Calu3 (cell line): ENCODE data around the gene ZNF280D. TPM values are rescaled to one million over a fixed set of nuclear protein-coding genes. Genes with fewer than 3 reads are reported as not detected.

ENCODE experiments used
- BruUV-seq: library from RNA; stranded (reverse); fragments of 400-500 nt; replicated peaks from 2 replicates; lab custom pipeline; 2021; lab: Mats Ljungman, UMichigan
- CTCF ChIA-PET: fragments of 300-600 bp; sonication (Branson Sonifier 250); formaldehyde crosslinking; loops from one replicate; lab custom pipeline; 2022; ENCODE audit warnings: antibody characterized with exemption; lab: Charles Lee
- DNase-seq: peaks from one replicate; pipeline ENCODE4 v3.0.0; 2022
- H3K27ac Mint-ChIP-seq: one replicate; pipeline ENCODE4 v1.8.0; 2022; ENCODE audit warnings: mixed read lengths; ENCODE audit not compliant: unreplicated experiment
- H3K27me3 Mint-ChIP-seq: one replicate; pipeline ENCODE4 v1.8.0; 2022; ENCODE audit warnings: mixed read lengths; ENCODE audit not compliant: unreplicated experiment
- H3K36me3 Mint-ChIP-seq: one replicate; pipeline ENCODE4 v1.8.0; 2022; ENCODE audit warnings: mild to moderate bottlenecking, moderate library complexity, mixed read lengths; ENCODE audit not compliant: insufficient read depth, unreplicated experiment
- H3K4me1 Mint-ChIP-seq: one replicate; pipeline ENCODE4 v1.8.0; 2022; ENCODE audit warnings: mild to moderate bottlenecking, low read depth, mixed read lengths; ENCODE audit not compliant: unreplicated experiment
- H3K4me3 Mint-ChIP-seq: one replicate; pipeline ENCODE4 v1.8.0; 2022; ENCODE audit warnings: mild to moderate bottlenecking, low read depth, moderate library complexity, mixed read lengths; ENCODE audit not compliant: unreplicated experiment
- H3K9me3 Mint-ChIP-seq: one replicate; pipeline ENCODE4 v1.8.0; 2022; ENCODE audit warnings: low read depth, mixed read lengths; ENCODE audit not compliant: unreplicated experiment
- intact Hi-C: fragments of 100-400 bp; cut with micrococcal nuclease; formaldehyde crosslinking; loops from one replicate; pipeline ENCODE4 v1.10.0; 2022; ENCODE audit not compliant: unreplicated experiment
- total RNA-seq: library from RNA; stranded (reverse); gene quantifications from 2 replicates; pipeline ENCODE4 v1.2.3, GENCODE V29; 2022
- TF ChIP-seq, protein P1 (sequence below): fragments of 200-600 bp; IDR thresholded peaks from one replicate; pipeline ENCODE4 v1.8.0; 2022; ENCODE audit warnings: antibody characterized with exemption; ENCODE audit not compliant: unreplicated experiment

Gene ZNF280D
- total RNA-seq, 1 experiment from 2014 or later: 36.0 TPM

DNA sequence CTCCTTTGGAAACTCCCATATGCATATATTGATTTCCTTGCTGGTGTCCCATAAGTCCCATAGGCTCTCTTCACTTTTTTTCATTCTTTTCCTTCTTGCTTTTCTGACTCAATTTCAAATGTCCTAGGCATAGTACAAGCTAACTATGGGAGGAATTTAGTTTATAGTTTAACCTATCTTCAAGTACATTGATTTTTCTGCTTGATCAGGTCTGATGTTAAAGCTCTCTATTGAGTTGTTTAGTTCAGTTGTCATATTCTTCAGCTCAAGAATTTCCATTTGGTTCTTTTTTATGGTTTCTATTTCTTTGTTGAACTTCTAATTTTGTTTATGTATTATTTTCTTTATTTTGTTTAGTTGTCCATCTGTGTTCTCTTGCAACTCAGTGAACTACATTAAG lies 147.1 kb downstream of the ZNF280D start:
- H3K27ac Mint-ChIP-seq: peak overlapping the region; percentile 5
- TF ChIP-seq, protein P1, sequence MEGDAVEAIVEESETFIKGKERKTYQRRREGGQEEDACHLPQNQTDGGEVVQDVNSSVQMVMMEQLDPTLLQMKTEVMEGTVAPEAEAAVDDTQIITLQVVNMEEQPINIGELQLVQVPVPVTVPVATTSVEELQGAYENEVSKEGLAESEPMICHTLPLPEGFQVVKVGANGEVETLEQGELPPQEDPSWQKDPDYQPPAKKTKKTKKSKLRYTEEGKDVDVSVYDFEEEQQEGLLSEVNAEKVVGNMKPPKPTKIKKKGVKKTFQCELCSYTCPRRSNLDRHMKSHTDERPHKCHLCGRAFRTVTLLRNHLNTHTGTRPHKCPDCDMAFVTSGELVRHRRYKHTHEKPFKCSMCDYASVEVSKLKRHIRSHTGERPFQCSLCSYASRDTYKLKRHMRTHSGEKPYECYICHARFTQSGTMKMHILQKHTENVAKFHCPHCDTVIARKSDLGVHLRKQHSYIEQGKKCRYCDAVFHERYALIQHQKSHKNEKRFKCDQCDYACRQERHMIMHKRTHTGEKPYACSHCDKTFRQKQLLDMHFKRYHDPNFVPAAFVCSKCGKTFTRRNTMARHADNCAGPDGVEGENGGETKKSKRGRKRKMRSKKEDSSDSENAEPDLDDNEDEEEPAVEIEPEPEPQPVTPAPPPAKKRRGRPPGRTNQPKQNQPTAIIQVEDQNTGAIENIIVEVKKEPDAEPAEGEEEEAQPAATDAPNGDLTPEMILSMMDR: no peak
- peaks cover 7% of the 10 kb centered on the region for H3K9me3 Mint-ChIP-seq
- no peaks in the 10 kb centered on the region for H3K27me3 Mint-ChIP-seq
- no peak overlapping the region for H3K4me3 Mint-ChIP-seq
- intact Hi-C loops: no loop called here
- CTCF ChIA-PET: no interaction called here
- H3K4me1 Mint-ChIP-seq: peaks cover 14% of the 10 kb centered on the region
- BruUV-seq: no TSS peak
- H3K36me3 Mint-ChIP-seq: no peaks in the 10 kb centered on the region
- DNase-seq: no peak

GRCh38 chr15:56582785-56583184 lies 150.5 kb downstream of the ZNF280D start:
- no peaks in the 10 kb centered on the region for H3K36me3 Mint-ChIP-seq
- CTCF ChIA-PET: no interaction called here
- intact Hi-C loops: no loop called here
- no peak overlapping the region for H3K27ac Mint-ChIP-seq
- TF ChIP-seq, protein P1: no peak
- H3K9me3 Mint-ChIP-seq: peaks cover 5% of the 10 kb centered on the region
- peaks cover 7% of the 10 kb centered on the region for H3K4me1 Mint-ChIP-seq
- no peak for DNase-seq
- H3K4me3 Mint-ChIP-seq: no peak overlapping the region
- H3K27me3 Mint-ChIP-seq: no peaks in the 10 kb centered on the region
- no TSS peak for BruUV-seq

Other genes starting within 250 kb of the ZNF280D start
- 115 and 127 TPM in 2 replicates for gene TCF12, start 185.1 kb upstream of the ZNF280D start, total RNA-seq